NCI-H2107 treated with DMSO at 0.1 percent for 48 hours (cell line): ENCODE results near the gene CDC34.

Experiments
- DNase-seq: peaks from one replicate; lab custom pipeline; 2025; ENCODE audit not compliant: unreplicated experiment; lab: John Stamatoyannopoulos, UW

CDC34 gene

GRCh38 chr19:585551-586110 lies 54.1 kb downstream of the CDC34 start:
- no peak for DNase-seq

- DNase-seq = peak; percentile 76
These were observed 56.7 kb downstream of the CDC34 start for GRCh38 chr19:588093-588740.

GRCh38 chr19:588741-589692 lies 57.5 kb downstream of the CDC34 start:
- DNase-seq = no peak

- DNase-seq = no peak
These were observed 58.3 kb downstream of the CDC34 start, which contains the start of gene HCN2 for GRCh38 chr19:589693-590395. Gene HCN2, plus strand, starts transcription at chr19:589881. Its CDS starts 65 bp downstream, at chr19:589946.

GRCh38 chr19:590396-590745 lies 58.8 kb downstream of the CDC34 start:
- DNase-seq = no peak

- no peak for DNase-seq
These were observed 59.2 kb downstream of the CDC34 start for GRCh38 chr19:590750-591098.

- DNase-seq = no peak
These were observed 59.8 kb downstream of the CDC34 start for GRCh38 chr19:591099-591958.
